Measurements from ENCODE around the gene KRT81.
"Not testable (repeated sequence)": the region's sequence is repeated elsewhere in the genome, so short reads cannot be mapped to it uniquely, and the experiment has no call there.

KRT81 gene

DNA sequence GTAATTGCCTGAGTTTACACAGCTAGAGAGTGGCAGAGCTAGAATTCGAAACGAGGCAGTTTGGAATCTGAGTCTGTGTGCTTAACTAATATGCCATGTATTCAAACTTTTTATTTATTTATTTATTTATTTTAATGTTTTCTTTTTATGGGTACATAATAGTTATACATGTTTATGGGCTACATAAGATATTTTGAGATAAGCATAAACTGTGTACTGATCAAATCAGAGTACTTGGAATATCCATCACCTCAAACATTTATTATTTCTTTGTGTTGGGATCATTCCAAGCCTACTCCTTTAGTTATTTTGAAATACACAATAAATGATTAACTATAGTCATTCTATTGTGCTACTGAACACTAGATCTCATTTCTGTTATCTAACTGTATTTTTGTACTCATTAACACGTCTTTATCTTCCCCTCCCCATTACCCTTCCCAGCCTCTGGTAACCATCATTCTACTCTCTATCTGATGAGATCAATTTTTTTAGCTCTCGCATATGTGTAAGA lies 7.4 kb upstream of the KRT81 start:
- DNase-seq (ENCODE audit: low read depth in 1 of 2, low spot score in 1 of 2): no peak

- no peak for DNase-seq (ENCODE audit: low read depth in 1 of 2, low spot score in 1 of 2)
Measured at GRCh38 chr12:52296572-52297215, 5.4 kb upstream of the KRT81 start.

DNA sequence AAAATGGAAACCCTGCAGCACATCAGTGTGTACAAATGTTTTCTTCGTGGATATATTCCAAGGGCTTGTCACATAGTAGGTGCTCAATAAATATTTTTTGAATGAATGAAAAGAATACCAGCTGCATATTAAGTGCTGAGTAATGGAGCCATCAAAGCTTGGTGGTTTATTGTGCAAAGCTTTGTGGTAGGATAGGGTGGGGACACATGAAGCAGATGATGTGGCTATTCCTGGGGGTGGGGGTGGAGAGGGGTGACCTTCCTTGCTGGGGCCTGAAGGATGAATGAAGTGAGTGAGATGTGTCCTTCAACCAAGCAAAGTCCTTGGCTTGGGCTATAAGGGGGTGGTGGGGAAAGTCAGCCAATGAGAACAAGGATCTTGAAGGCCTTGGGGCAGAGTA lies 4.3 kb upstream of the KRT81 start:
- DNase-seq (ENCODE audit: low read depth in 1 of 2, low spot score in 1 of 2): no peak

GRCh38 chr12:52294803-52295202 lies 3.5 kb upstream of the KRT81 start:
- no peak for DNase-seq (ENCODE audit: low read depth in 1 of 2, low spot score in 1 of 2)

DNA sequence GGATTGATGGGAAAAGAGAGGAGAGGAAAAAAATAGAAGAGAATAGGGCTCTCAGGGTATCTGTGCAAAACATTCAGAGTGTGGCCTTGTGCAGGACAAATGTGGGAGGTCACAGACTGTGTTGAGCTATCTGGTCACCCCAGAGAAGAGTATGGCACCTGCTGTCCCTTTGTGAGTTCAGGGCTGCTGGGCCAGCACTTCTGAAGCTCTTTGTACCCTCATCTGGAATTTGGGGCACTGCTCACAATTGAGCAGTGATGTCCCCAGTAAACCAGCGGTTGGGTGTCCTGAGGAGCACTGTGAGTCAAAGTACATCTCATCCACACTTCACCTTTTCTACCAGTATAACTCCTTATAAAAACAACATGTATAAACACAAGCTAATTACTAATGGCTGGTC lies 2.6 kb upstream of the KRT81 start:
- DNase-seq (ENCODE audit: low read depth in 1 of 2, low spot score in 1 of 2): no peak

DNA sequence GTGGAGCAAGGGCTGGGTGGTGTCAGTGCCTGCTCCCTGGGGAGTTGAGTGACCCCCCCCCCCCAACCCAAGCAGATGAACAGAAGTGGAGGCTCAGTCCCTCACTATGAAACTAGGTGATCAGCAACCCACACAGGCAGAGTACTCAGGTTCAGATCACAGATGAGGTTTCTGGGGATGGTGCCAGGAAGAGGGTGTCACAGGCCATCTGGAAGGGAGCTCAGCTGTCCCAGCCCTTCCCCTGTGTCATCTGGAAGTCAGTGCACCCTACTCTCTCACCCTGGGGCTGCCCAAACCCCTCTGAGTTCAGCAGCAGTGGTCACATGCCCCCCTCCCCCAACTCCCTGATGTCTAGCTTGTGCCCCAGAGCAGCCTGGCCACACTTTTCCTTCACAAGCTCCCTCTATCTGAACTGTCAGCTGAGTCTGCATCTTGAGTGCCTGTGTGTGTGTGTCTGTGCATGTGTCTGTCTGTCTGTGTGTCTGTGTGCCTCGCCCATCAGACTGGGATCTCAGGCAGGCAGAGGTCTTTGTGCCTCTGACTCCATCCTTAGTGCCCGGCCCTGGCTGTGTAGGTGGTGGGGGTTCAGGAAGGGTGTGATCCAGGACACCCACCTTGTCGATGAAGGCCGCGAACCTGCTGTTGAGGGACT lies 725 bp downstream of the KRT81 start:
- DNase-seq (ENCODE audit: low read depth in 1 of 2, low spot score in 1 of 2): not testable (repeated sequence)

DNA sequence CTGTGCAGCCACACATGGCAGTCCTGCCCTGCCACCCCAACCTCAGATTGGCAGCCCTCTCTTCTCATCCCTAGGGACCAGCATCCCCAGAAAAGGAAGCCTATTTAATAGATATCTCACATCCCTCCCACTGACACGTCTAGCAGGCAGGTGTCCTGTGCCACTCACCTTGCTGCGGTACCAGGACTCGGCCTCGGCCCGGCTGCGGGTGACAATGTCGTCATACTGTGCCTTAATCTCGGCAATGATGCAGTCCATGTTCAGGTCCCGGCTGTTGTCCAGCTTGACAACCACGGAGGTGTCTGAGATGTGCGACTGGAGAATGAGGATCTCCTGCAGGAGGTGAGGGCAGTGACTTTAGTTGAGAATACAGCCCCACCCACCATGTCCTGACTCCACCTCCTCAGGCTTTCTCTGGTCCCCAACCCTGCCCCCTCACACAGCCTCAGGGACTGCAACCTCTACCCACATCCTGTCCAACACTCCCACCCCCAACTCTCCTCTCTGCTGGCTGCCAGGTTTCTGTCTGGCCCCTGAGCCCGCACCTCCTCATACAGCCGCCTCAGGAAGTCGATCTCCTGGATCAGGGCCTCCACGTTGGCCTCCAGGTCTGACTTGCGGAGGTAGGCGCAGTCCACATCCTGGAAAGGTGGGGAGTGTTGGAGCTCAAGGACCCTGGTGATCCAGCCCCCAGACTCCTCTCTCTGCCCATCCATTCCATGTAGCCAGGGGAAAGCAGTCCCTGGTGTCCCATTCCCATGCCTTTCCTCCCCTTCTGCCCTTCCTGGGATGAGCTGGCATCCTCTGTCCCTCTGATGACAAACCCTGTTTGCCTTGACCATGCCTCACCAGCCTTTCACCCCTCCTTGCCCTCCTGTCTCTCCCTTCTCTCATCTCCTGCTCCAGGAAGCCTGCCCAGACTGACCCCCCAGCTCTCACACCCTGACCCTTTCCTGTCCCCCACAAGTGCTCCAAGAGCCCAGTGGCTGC lies 3.2 kb downstream of the KRT81 start:
- not testable (repeated sequence) for DNase-seq (ENCODE audit: low read depth in 1 of 2, low spot score in 1 of 2)

- DNase-seq (ENCODE audit: low read depth in 1 of 2, low spot score in 1 of 2): not testable (repeated sequence)
Measured at GRCh38 chr12:52286857-52287785, 4.2 kb downstream of the KRT81 start.

DNA sequence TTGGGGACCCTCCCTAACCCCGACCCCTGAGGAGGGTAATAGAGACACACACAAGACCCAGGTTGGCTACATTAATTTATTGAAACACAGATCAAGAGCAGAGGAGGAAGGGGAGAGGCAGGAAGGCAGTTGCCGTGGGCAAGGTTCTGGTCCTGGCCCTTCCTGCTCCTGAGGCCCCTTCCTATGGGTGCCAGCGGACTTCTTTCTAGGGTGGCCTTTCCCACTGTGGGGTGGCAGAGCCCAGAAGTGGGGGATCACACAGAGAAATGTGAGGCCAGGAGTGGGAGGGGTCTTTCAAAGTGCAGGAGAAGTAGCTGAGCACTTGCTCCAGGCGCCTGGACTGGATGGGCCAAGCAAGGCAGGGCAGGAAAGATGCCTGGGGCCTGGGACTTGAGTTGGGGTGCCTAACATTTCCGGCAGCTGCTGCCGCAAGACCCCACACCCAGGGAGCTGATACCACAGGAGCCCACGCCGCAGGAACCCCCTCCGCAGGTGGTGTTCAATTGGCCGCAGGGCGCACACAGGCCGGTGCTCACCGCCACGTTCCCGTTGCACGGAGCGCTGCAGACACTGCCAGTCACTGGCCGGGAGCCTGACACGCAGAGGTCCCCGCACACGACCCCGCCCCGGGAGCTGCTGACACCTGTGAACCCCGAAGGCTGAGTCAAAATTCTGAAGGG lies 5.3 kb downstream of the KRT81 start:
- DNase-seq (ENCODE audit: low read depth in 1 of 2, low spot score in 1 of 2): no peak

- DNase-seq (ENCODE audit: low read depth in 1 of 2, low spot score in 1 of 2): no peak
Measured at GRCh38 chr12:52285172-52285745, 6.1 kb downstream of the KRT81 start.

DNA sequence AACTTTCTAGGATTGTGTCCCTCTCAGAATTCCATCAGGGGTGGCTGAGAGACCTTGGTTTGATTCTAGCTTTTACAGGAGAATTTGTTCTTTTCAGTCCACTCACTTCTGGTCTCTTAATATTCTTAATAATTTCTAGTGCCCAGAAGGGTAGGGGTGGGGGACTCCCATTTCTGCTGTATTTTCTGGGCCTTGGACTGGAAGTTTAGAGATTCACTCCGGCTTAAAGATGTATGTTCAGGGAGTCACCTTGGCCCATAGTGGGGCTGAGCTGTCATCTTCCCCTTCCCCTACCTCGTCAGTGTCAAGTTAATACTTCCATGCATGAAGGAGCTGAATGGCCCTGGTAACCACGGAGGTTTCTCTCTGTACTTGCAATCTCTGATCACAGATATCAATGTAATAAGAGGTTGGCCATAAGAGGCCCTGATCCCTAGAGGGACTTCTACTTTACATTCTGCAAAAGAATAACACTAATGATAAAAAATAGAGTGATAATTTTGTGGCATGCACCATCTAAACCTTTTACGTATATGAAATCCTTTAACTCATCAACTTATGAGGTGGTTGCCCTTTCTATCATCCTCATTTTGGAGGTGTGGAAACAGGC lies 6.7 kb downstream of the KRT81 start:
- no peak for DNase-seq (ENCODE audit: low read depth in 1 of 2, low spot score in 1 of 2)

GRCh38 chr12:52280796-52281560 lies 10.4 kb downstream of the KRT81 start:
- DNase-seq (ENCODE audit: low read depth in 1 of 2, low spot score in 1 of 2): no peak

DNA sequence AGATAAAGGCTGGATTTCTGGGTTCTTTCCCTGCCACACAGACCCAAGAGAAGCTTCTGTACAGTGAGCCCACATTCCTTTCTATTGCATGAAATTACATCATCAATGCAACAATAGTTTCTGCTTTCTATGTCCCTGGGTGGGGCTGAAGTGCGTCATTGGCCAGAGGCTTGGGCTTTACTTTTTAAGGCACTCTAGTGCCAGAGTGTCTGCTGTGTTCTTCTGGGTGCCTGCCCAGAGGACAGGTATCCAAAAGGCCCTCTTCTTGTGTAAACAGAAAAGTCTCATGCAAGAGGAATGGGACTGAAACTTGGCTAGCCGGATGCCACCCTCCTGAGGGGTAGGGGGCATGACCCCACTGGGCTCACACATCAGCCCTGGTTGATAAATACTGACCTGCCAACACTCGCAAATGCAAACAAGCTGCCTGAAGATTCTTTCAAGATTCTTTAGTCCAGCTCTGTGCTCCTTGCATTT lies 11.0 kb downstream of the KRT81 start:
- no peak for DNase-seq (ENCODE audit: low read depth in 1 of 2, low spot score in 1 of 2)

DNA sequence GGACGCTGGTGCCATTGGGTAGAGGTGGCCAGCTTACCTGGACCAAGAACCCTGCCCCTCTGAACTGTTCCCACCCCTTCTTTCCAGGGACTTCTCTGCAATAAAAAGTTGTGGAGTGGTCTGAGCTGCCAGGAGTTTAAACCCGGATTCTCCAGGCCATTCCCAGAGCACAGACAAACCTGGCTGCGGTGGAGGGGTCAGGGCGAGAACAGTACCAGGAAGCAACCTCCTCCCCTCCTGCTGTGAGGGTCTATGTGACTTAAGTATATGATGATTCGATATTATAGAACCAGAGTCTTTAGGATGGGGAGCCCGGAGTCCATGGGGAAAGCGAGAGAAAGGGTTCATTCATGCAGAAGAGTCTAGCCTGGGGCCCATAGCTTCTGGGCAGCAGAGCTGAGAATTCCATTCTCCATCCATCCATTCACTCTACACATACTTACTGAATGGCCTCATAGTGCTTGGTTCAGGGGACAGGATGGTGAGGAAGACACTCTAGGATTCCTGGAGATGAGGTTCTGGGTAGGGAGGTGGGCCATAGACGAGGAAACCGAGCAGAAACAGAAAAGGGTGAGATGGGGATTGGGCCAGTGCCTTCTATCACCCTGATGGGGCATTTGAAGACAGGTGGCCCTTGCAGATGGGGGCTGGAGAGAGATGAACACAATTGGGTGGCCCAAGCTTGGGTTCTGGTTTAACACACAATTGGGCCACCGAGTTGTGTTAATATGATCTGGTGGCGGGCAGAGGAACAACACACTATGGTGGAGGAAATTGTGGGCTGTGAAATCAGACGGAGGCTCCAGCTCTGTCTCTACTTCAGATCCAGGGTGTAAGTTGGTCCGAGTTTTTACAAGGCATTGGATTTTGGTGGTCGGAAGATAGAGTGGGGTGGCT lies 11.7 kb downstream of the KRT81 start:
- DNase-seq (ENCODE audit: low read depth in 1 of 2, low spot score in 1 of 2): no peak

DNA sequence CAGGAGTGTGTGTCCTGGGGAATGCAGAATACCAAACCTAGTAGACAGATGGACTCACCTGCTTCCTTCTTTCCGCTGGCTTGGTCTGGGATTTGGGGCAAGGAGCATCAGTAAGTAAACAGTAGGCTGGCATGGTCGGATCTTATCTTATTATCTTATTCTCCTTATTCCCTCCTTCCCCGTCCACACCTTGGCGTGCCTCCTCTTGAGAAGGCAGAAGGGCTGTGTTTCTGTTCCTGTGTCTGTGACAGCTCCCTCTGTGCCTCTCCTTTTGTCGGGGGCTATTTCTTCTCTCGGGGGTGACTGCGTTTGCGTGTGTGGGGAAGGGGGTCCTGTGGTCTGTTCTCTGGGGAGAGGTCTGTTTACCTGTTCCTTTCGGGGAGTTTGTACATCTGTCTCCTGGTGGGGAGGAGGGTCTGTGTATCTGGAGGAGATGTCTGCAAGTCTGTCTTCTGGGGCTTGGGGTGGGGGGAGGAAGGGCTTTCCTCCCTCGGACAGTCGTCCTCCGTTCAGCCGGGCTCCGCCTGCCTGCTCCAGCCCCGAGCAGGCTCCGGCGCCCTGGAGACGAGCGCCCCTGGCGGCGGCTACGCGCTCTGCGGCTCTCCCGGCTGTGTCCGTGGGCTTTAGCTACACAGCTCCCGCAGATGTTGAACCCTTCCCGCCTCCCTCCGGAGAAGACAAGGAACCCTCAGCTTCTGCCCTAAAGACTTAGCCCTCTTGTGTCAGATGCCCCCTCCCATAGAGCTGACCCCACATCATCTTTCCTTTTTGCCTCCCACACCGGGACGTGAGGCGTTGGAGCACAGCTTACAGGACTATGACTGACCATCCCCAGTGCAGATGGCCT lies 12.5 kb downstream of the KRT81 start:
- DNase-seq (ENCODE audit: low read depth in 1 of 2, low spot score in 1 of 2): peak; percentile 51 to 63

GRCh38 chr12:52277486-52278245 lies 13.7 kb downstream of the KRT81 start:
- DNase-seq (ENCODE audit: low read depth in 1 of 2, low spot score in 1 of 2): no peak

All from activated CD4-positive, alpha-beta T cell treated with anti-CD3 and anti-CD28 coated beads, Interleukin-2, amount 50 U/mL, for 24 hours (primary cell).